ENCODE measurements around the gene NIPAL1.
A peak's percentile ranks its signal among the peaks of the same experiment; 100 is the strongest.

Gene NIPAL1

GRCh38 chr4:48012824-48013223, 3.7 kb upstream of the NIPAL1 start:
- peaks cover 6% of the 10 kb centered on the region for H3K4me1 Mint-ChIP-seq
- H3K9me3 Mint-ChIP-seq, result peaks cover 1% of the 10 kb centered on the region
- no peak overlapping the region for H3K27ac Mint-ChIP-seq
- DNase-seq (ENCODE audit: low spot score in 2 of 2), result no peak
- H3K27me3 Mint-ChIP-seq, result peaks cover 16% of the 10 kb centered on the region
- H3K36me3 Mint-ChIP-seq, result no peaks in the 10 kb centered on the region
- no peak for ATAC-seq (ENCODE audit: low read depth)
- H3K4me3 Mint-ChIP-seq, result no peak overlapping the region

GRCh38 chr4:48015216-48015615, 1.4 kb upstream of the NIPAL1 start:
- Mint-ChIP-seq H3K27ac (no peak overlapping the region), H3K4me1 (peaks cover 9% of the 10 kb centered on the region), H3K27me3 (peaks cover 19% of the 10 kb centered on the region), H3K36me3 (no peaks in the 10 kb centered on the region), H3K4me3 (no peak overlapping the region), H3K9me3 (no peaks in the 10 kb centered on the region)
- DNase-seq (ENCODE audit: low spot score in 2 of 2), result no peak
- ATAC-seq (ENCODE audit: low read depth), result no peak

- ATAC-seq (ENCODE audit: low read depth), result no peak
- Mint-ChIP-seq H3K9me3 (no peaks in the 10 kb centered on the region), H3K4me3 (peak overlapping the region; percentile 82), H3K4me1 (peaks cover 12% of the 10 kb centered on the region), H3K27ac (no peak overlapping the region), H3K27me3 (peaks cover 16% of the 10 kb centered on the region), H3K36me3 (no peaks in the 10 kb centered on the region)
- DNase-seq (ENCODE audit: low spot score in 2 of 2), result no peak
Measured at GRCh38 chr4:48015678-48016077, 894 bp upstream of the NIPAL1 start.

GRCh38 chr4:48017108-48017571, 568 bp downstream of the NIPAL1 start:
- no peaks in the 10 kb centered on the region for H3K9me3 Mint-ChIP-seq
- peaks cover 12% of the 10 kb centered on the region for H3K4me1 Mint-ChIP-seq
- no peak for DNase-seq (ENCODE audit: low spot score in 2 of 2)
- no peaks in the 10 kb centered on the region for H3K36me3 Mint-ChIP-seq
- H3K4me3 Mint-ChIP-seq, result peak overlapping the region; percentile 82
- peaks cover 15% of the 10 kb centered on the region for H3K27me3 Mint-ChIP-seq
- no peak overlapping the region for H3K27ac Mint-ChIP-seq
- peak; percentile 14 for ATAC-seq (ENCODE audit: low read depth)

GRCh38 chr4:48018112-48018511, 1.5 kb downstream of the NIPAL1 start:
- no peak for DNase-seq (ENCODE audit: low spot score in 2 of 2)
- Mint-ChIP-seq H3K27me3 (peaks cover 14% of the 10 kb centered on the region), H3K36me3 (no peaks in the 10 kb centered on the region), H3K4me1 (peaks cover 12% of the 10 kb centered on the region), H3K27ac (no peak overlapping the region), H3K4me3 (no peak overlapping the region), H3K9me3 (no peaks in the 10 kb centered on the region)
- ATAC-seq (ENCODE audit: low read depth), result no peak

GRCh38 chr4:48021100-48021499, 4.5 kb downstream of the NIPAL1 start:
- H3K36me3 Mint-ChIP-seq, result no peaks in the 10 kb centered on the region
- DNase-seq (ENCODE audit: low spot score in 2 of 2) (no peak), ATAC-seq (ENCODE audit: low read depth) (no peak)
- H3K4me1 Mint-ChIP-seq, result peaks cover 6% of the 10 kb centered on the region
- no peak overlapping the region for H3K4me3 Mint-ChIP-seq
- no peaks in the 10 kb centered on the region for H3K9me3 Mint-ChIP-seq
- no peak overlapping the region for H3K27ac Mint-ChIP-seq
- H3K27me3 Mint-ChIP-seq, result peaks cover 11% of the 10 kb centered on the region

GRCh38 chr4:48022192-48022799, 5.7 kb downstream of the NIPAL1 start:
- no peaks in the 10 kb centered on the region for H3K36me3 Mint-ChIP-seq
- H3K27ac Mint-ChIP-seq, result no peak overlapping the region
- ATAC-seq (ENCODE audit: low read depth), result no peak
- H3K4me1 Mint-ChIP-seq, result peaks cover 6% of the 10 kb centered on the region
- DNase-seq (ENCODE audit: low spot score in 2 of 2), result no peak
- no peak overlapping the region for H3K4me3 Mint-ChIP-seq
- H3K27me3 Mint-ChIP-seq, result peaks cover 11% of the 10 kb centered on the region
- H3K9me3 Mint-ChIP-seq, result no peaks in the 10 kb centered on the region

- no peak for DNase-seq (ENCODE audit: low spot score in 2 of 2)
- H3K27ac Mint-ChIP-seq, result no peak overlapping the region
- H3K4me3 Mint-ChIP-seq, result no peak overlapping the region
- no peaks in the 10 kb centered on the region for H3K9me3 Mint-ChIP-seq
- H3K4me1 Mint-ChIP-seq, result peaks cover 11% of the 10 kb centered on the region
- H3K36me3 Mint-ChIP-seq, result no peaks in the 10 kb centered on the region
- peaks cover 11% of the 10 kb centered on the region for H3K27me3 Mint-ChIP-seq
- no peak for ATAC-seq (ENCODE audit: low read depth)
Measured at GRCh38 chr4:48024522-48024921, 8.0 kb downstream of the NIPAL1 start.

- Mint-ChIP-seq H3K27ac (no peak overlapping the region), H3K4me1 (peaks cover 10% of the 10 kb centered on the region), H3K27me3 (peaks cover 9% of the 10 kb centered on the region), H3K9me3 (no peaks in the 10 kb centered on the region), H3K36me3 (no peaks in the 10 kb centered on the region), H3K4me3 (no peak overlapping the region)
- DNase-seq (ENCODE audit: low spot score in 2 of 2), result no peak
- ATAC-seq (ENCODE audit: low read depth), result no peak
Measured at GRCh38 chr4:48025005-48025404, 8.4 kb downstream of the NIPAL1 start.

GRCh38 chr4:48027653-48028052, 11.1 kb downstream of the NIPAL1 start:
- Mint-ChIP-seq H3K27ac (no peak overlapping the region), H3K27me3 (peaks cover 5% of the 10 kb centered on the region), H3K4me3 (no peak overlapping the region), H3K36me3 (no peaks in the 10 kb centered on the region), H3K4me1 (peaks cover 5% of the 10 kb centered on the region), H3K9me3 (no peaks in the 10 kb centered on the region)
- DNase-seq (ENCODE audit: low spot score in 2 of 2) (no peak), ATAC-seq (ENCODE audit: low read depth) (no peak)

- peaks cover 7% of the 10 kb centered on the region for H3K4me1 Mint-ChIP-seq
- ATAC-seq (ENCODE audit: low read depth) (no peak), DNase-seq (ENCODE audit: low spot score in 2 of 2) (no peak)
- H3K9me3 Mint-ChIP-seq, result no peaks in the 10 kb centered on the region
- no peaks in the 10 kb centered on the region for H3K36me3 Mint-ChIP-seq
- no peak overlapping the region for H3K27ac Mint-ChIP-seq
- no peak overlapping the region for H3K4me3 Mint-ChIP-seq
- peaks cover 5% of the 10 kb centered on the region for H3K27me3 Mint-ChIP-seq
Measured at GRCh38 chr4:48028696-48029095, 12.1 kb downstream of the NIPAL1 start.

- Mint-ChIP-seq H3K4me1 (peaks cover 15% of the 10 kb centered on the region), H3K27ac (no peak overlapping the region), H3K9me3 (no peaks in the 10 kb centered on the region), H3K36me3 (no peaks in the 10 kb centered on the region), H3K4me3 (no peak overlapping the region), H3K27me3 (peaks cover 3% of the 10 kb centered on the region)
- DNase-seq (ENCODE audit: low spot score in 2 of 2), result no peak
- ATAC-seq (ENCODE audit: low read depth), result no peak
Measured at GRCh38 chr4:48030470-48030869, 13.9 kb downstream of the NIPAL1 start.

- Mint-ChIP-seq H3K27me3 (no peaks in the 10 kb centered on the region), H3K27ac (no peak overlapping the region), H3K4me3 (no peak overlapping the region), H3K4me1 (peaks cover 24% of the 10 kb centered on the region), H3K36me3 (no peaks in the 10 kb centered on the region), H3K9me3 (no peaks in the 10 kb centered on the region)
- ATAC-seq (ENCODE audit: low read depth), result no peak
- no peak for DNase-seq (ENCODE audit: low spot score in 2 of 2)
Measured at GRCh38 chr4:48031802-48032525, 15.4 kb downstream of the NIPAL1 start.

- H3K4me3 Mint-ChIP-seq, result no peak overlapping the region
- no peaks in the 10 kb centered on the region for H3K9me3 Mint-ChIP-seq
- no peak for DNase-seq (ENCODE audit: low spot score in 2 of 2)
- no peaks in the 10 kb centered on the region for H3K36me3 Mint-ChIP-seq
- H3K27ac Mint-ChIP-seq, result no peak overlapping the region
- ATAC-seq (ENCODE audit: low read depth), result no peak
- no peaks in the 10 kb centered on the region for H3K27me3 Mint-ChIP-seq
- H3K4me1 Mint-ChIP-seq, result peaks cover 25% of the 10 kb centered on the region
Measured at GRCh38 chr4:48032721-48033120, 16.1 kb downstream of the NIPAL1 start.

- Mint-ChIP-seq H3K4me1 (peaks cover 24% of the 10 kb centered on the region), H3K36me3 (no peaks in the 10 kb centered on the region), H3K4me3 (no peak overlapping the region), H3K27ac (peak overlapping the region; percentile 9), H3K27me3 (no peaks in the 10 kb centered on the region), H3K9me3 (no peaks in the 10 kb centered on the region)
- DNase-seq (ENCODE audit: low spot score in 2 of 2), result no peak
- ATAC-seq (ENCODE audit: low read depth), result no peak
Measured at GRCh38 chr4:48033412-48033811, 16.8 kb downstream of the NIPAL1 start.

All from memory B cell (primary cell).